Panc1 (cell line): ENCODE results near the gene COMMD8.

ENCODE experiments used
- POLR2AphosphoS5 ChIP-seq: IDR thresholded peaks from 2 replicates; pipeline ENCODE4 v1.6.1; 2012; ENCODE audit warnings: mild to moderate bottlenecking, low read depth, low read length, moderate library complexity
- TCF7L2 ChIP-seq: IDR thresholded peaks from 2 replicates; pipeline ENCODE4 v1.6.1; 2011; ENCODE audit warnings: mild to moderate bottlenecking, low read depth, low read length, inconsistent platforms

GRCh38 chr4:47483745-47484144 lies 20.2 kb upstream of the COMMD8 start:
- TF ChIP-seq TCF7L2 (no peak), POLR2AphosphoS5 (no peak)
